Measurements from ENCODE around the gene SAMHD1.

Gene SAMHD1

DNA sequence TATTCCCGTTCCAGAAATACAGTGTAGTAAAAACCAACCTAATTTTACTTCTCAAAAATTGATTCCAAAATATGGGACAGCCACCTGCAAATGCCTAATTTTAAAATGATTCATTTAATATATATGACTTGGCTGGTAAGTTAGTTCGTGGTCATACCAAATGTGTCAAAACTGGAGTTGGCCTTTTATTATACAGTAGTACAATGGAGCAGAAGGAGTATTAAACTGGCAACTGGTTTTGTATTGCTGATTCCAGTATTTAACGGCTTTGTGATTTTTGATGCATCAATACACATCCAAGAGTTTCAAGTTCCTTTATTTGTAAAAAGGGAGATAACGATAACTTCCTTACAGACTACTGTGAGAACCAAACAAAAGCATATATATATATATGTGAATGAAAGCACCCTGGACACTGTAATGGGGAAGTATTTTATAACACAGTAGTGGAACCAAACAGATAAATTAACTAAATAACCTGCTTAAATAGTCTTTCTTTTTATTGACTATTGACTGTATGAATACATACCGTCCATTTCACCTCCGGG is 24.8 kb downstream of the SAMHD1 start:
- H3K4me1 ChIP-seq = peaks cover 0 to 11% (median 0%) of the 10 kb centered on the region in 4 donors
- no peak overlapping the region for H3K4me3 ChIP-seq
- no peaks in the 10 kb centered on the region for H3K27me3 ChIP-seq
- no peaks in the 10 kb centered on the region for H3K9me3 ChIP-seq
- TF ChIP-seq, protein P1, sequence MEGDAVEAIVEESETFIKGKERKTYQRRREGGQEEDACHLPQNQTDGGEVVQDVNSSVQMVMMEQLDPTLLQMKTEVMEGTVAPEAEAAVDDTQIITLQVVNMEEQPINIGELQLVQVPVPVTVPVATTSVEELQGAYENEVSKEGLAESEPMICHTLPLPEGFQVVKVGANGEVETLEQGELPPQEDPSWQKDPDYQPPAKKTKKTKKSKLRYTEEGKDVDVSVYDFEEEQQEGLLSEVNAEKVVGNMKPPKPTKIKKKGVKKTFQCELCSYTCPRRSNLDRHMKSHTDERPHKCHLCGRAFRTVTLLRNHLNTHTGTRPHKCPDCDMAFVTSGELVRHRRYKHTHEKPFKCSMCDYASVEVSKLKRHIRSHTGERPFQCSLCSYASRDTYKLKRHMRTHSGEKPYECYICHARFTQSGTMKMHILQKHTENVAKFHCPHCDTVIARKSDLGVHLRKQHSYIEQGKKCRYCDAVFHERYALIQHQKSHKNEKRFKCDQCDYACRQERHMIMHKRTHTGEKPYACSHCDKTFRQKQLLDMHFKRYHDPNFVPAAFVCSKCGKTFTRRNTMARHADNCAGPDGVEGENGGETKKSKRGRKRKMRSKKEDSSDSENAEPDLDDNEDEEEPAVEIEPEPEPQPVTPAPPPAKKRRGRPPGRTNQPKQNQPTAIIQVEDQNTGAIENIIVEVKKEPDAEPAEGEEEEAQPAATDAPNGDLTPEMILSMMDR (IDR thresholded peaks at IDR 0.05) = no peak
- H3K27ac ChIP-seq = no peak overlapping the region
- no peak for DNase-seq
- peaks cover 76 to 79% (median 78%) of the 10 kb centered on the region in 3 donors for H3K36me3 ChIP-seq
- intact Hi-C loops (cut with DNase I; ENCODE audit: low total_unique reads) = loop anchor here (5.0 kb wide), 1 partner anchor 1164 kb away; no protein-coding TSS in a partner anchor

DNA sequence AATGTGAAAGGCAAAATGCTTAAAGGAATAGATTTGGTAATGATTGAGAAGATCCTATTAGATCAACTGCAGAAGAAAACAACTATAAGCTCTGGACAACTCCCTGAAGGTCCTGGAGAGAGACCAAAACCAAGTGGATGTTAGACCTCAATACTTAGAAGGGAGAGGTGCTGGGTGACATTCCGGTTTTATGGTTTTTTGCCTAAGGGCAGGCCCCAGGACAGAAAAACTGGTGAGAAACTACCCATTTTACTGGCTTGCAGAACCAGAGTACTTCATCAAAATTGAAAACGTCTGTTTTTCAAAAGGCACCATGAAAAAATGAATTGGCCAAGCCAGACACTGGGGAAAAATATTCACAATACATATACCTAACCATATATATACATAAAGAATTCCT is 26.3 kb downstream of the SAMHD1 start:
- intact Hi-C loops (cut with DNase I; ENCODE audit: low total_unique reads) = loop anchor here (5.0 kb wide), 1 partner anchor 1163 kb away; no protein-coding TSS in a partner anchor
- peaks cover 73 to 80% (median 79%) of the 10 kb centered on the region in 3 donors for H3K36me3 ChIP-seq
- H3K9me3 ChIP-seq = no peaks in the 10 kb centered on the region
- no peak overlapping the region for H3K4me3 ChIP-seq
- TF ChIP-seq, protein P1 (IDR thresholded peaks at IDR 0.05) = no peak
- no peak overlapping the region for H3K27ac ChIP-seq
- no peaks in the 10 kb centered on the region for H3K27me3 ChIP-seq
- DNase-seq = no peak
- H3K4me1 ChIP-seq = peaks cover 0 to 4% (median 0%) of the 10 kb centered on the region in 4 donors

DNA sequence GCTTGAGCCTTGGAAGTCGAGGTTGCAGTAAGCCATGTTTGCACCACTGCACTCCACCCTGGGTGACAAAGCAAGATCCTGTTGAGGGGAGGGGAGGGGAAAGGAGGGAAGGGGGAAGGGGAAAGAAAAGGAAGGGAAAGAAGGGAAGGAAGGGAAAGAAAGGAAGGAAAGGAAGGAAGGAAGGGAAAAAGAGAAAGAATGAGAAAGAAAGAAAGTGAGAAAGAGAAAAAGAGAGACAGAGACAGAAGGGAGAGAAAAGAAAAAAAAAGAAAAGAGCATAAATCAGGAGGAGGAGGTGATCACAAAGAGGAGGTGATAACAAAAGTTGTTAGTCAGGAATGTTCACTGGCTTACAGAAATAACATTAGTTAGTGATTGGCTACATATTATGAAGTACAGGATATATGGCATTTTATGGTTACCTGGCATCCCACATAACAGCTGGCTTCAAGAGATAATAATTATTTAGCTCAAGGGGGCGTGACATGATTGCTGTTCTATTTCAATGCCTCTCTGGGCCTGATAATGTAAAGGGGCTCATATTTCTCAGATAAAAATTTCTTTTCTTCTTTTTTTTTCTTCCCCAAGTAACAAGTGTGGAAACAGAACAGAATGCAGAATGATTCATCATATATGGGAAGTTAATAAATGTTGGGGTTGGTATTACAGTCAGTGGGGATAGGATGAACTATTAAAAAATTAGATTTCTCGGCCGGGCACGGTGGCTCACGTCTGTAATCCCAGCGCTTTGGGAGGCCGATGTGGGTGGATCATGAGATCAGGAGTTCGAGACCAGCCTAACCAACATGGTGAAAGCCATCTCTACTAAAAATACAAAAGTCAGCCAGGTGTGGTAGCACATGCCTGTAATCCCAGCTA is 27.1 kb downstream of the SAMHD1 start:
- H3K27me3 ChIP-seq = no peaks in the 10 kb centered on the region
- no peaks in the 10 kb centered on the region for H3K9me3 ChIP-seq
- H3K27ac ChIP-seq = no peak overlapping the region
- TF ChIP-seq, protein P1 (IDR thresholded peaks at IDR 0.05) = no peak
- peak in 1 of 2 donors; percentile 46 for DNase-seq
- intact Hi-C loops (cut with DNase I; ENCODE audit: low total_unique reads) = loop anchor here (5.0 kb wide), 1 partner anchor 1162 kb away; no protein-coding TSS in a partner anchor
- H3K4me1 ChIP-seq = no peaks in the 10 kb centered on the region
- peaks cover 64 to 75% (median 71%) of the 10 kb centered on the region in 3 donors for H3K36me3 ChIP-seq
- H3K4me3 ChIP-seq = no peak overlapping the region

- no peak overlapping the region for H3K27ac ChIP-seq
- intact Hi-C loops (cut with DNase I; ENCODE audit: low total_unique reads) = no loop called here
- H3K4me3 ChIP-seq = no peak overlapping the region
- no peak for DNase-seq
- H3K27me3 ChIP-seq = no peaks in the 10 kb centered on the region
- H3K36me3 ChIP-seq = peaks cover 53 to 76% (median 57%) of the 10 kb centered on the region in 3 donors
- H3K4me1 ChIP-seq = no peaks in the 10 kb centered on the region
- TF ChIP-seq, protein P1 (IDR thresholded peaks at IDR 0.05) = no peak
- no peaks in the 10 kb centered on the region for H3K9me3 ChIP-seq
Measured at GRCh38 chr20:36920334-36920730, 31.2 kb downstream of the SAMHD1 start.

GRCh38 chr20:36919715-36920333 is 31.7 kb downstream of the SAMHD1 start:
- H3K36me3 ChIP-seq = peaks cover 58 to 79% (median 59%) of the 10 kb centered on the region in 3 donors
- H3K4me1 ChIP-seq = no peaks in the 10 kb centered on the region
- intact Hi-C loops (cut with DNase I; ENCODE audit: low total_unique reads) = no loop called here
- TF ChIP-seq, protein P1 (IDR thresholded peaks at IDR 0.05) = peak; percentile 83 to 87
- no peaks in the 10 kb centered on the region for H3K27me3 ChIP-seq
- no peak overlapping the region for H3K4me3 ChIP-seq
- no peak for DNase-seq
- no peak overlapping the region for H3K27ac ChIP-seq
- no peaks in the 10 kb centered on the region for H3K9me3 ChIP-seq

Data from tibial artery (tissue), 4 donors.